ENCODE measurements around the gene DPP8. TPM values are rescaled to one million over a fixed set of nuclear protein-coding genes. Genes with fewer than 3 reads are reported as not detected.

DPP8 gene
- total RNA-seq: 14.5 and 22.5 TPM in 2 replicates

GRCh38 chr15:65516997-65517865 is at the start of gene DPP8:
Gene DPP8, minus strand, starts transcription at chr15:65517689. Its CDS starts 5,136 bp downstream, at chr15:65512553.

DNA sequence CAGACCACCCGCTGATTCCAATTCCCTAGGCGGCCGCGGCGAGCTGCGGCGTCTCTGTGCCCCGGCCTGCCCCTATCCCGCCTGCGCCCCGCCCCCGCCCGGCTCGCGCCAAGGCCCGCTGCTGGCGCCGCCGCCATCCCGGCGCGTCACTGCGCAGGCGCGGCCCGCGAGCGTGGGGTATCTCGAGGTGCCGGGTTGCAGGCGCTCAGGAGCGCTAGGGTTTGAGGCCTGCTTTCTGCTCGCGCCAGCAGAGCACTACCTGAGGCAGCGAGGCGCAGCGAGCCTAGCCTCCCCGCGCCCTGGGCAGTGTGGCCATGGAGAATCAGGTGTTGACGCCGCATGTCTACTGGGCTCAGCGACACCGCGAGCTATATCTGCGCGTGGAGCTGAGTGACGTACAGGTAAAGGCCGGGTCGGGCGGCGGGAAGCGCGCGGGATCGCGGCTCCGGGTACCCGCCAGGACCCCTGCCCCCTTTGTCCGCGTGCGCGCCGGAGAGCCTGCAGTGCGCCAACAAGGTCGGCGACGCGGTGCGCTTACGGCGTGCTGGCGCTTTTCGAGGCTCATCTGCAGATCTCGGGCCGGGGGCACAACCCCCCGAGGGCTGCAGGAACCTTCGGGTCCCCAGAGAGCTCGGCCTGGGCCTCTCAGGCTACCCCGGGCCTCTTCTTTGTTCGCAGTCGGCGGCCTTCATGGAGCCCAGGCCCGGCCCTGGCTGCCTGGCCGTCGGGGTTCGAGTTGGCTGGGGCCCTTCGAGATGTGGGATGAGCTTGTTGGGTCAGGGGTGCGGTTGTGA is 13.0 kb upstream of the DPP8 start, which contains the start of gene HACD3:
Gene HACD3, plus strand, starts transcription at position 146 of the 794 bp plus-strand sequence. Its CDS starts 169 bp downstream, at position 315.

Other genes starting within 250 kb of the DPP8 start
- gene PARP16, start 230.8 kb downstream of the DPP8 start, total RNA-seq: 5.2 and 7.8 TPM in 2 replicates
- not detected in 2 replicates for gene RNU5A-1, start 221.6 kb downstream of the DPP8 start, total RNA-seq
- gene RNU5B-1, start 213.0 kb downstream of the DPP8 start, total RNA-seq: not detected in 2 replicates
- 0.26 TPM in 1 of 2 replicates, not detected in the other for gene IGDCC3, start 139.7 kb downstream of the DPP8 start, total RNA-seq
- gene IGDCC4, start 94.7 kb downstream of the DPP8 start, total RNA-seq: 3.4 and 8.3 TPM in 2 replicates
- 53.5 and 64.5 TPM in 2 replicates for gene HACD3, start 12.8 kb upstream of the DPP8 start, total RNA-seq
- 19.9 and 23.2 TPM in 2 replicates for gene INTS14, start 93.4 kb upstream of the DPP8 start, total RNA-seq
- gene SLC24A1, start 104.2 kb upstream of the DPP8 start, total RNA-seq: 6.4 and 16.8 TPM in 2 replicates